Measurements from ENCODE around the gene INIP. TPM values are rescaled to one million over a fixed set of nuclear protein-coding genes. Genes with fewer than 3 reads are reported as not detected.

INIP gene
- total RNA-seq, 1 experiment from 2014 or later: 31.9 TPM

- no peak overlapping the region for H3K4me3 ChIP-seq (ENCODE audit: low read depth, low read length)
- Mint-ChIP-seq H3K27me3 (ENCODE audit: insufficient read depth, unreplicated experiment) (no peaks in the 10 kb centered on the region), H3K27ac (ENCODE audit: unreplicated experiment) (no peak overlapping the region), H3K4me1 (ENCODE audit: low read depth, unreplicated experiment) (peaks cover 6% of the 10 kb centered on the region), H3K36me3 (ENCODE audit: insufficient read depth, unreplicated experiment) (peaks cover 14% of the 10 kb centered on the region), H3K4me3 (ENCODE audit: unreplicated experiment) (no peak overlapping the region), H3K9me3 (ENCODE audit: unreplicated experiment) (no peaks in the 10 kb centered on the region)
- H3K4me1 ChIP-seq: no peaks in the 10 kb centered on the region
- H3K9me3 ChIP-seq: no peaks in the 10 kb centered on the region
- no TSS peak for BruUV-seq (replicated peaks)
- ChIA-PET CTCF (interaction anchor here (0.6 kb wide), 1 partner anchor 144 kb away, joined by 3 read pairs; no protein-coding TSS in a partner anchor), POLR2A (no interaction called here)
- no peaks in the 10 kb centered on the region for H3K27me3 ChIP-seq (replicated peaks; ENCODE audit: control insufficient read depth, insufficient read depth, low read length)
- peak in 1 of 2 experiments; percentile 18 for DNase-seq
- no peaks in the 10 kb centered on the region for H3K36me3 ChIP-seq (ENCODE audit: control insufficient read depth, insufficient read depth, low read length)
- TF ChIP-seq CTCF (IDR thresholded peaks at IDR 0.05; ENCODE audit: insufficient read depth in 1 of 2, low read depth in 1 of 2, low read length in 1 of 2, severe bottlenecking in 1 of 2, unreplicated experiment in 1 of 2): peak; percentile 44 to 71
- intact Hi-C loops (cut with micrococcal nuclease; ENCODE audit: unreplicated experiment): loop anchor here (2.0 kb wide), 1 partner anchor 224 kb away; the partner anchor contains the start of gene KIAA1958
These were observed 6.7 kb downstream of the INIP start for GRCh38 chr9:112711050-112711689.

GRCh38 chr9:112705768-112706427 is 12.0 kb downstream of the INIP start:
- Mint-ChIP-seq H3K27me3 (ENCODE audit: insufficient read depth, unreplicated experiment) (no peaks in the 10 kb centered on the region), H3K36me3 (ENCODE audit: insufficient read depth, unreplicated experiment) (no peaks in the 10 kb centered on the region), H3K4me1 (ENCODE audit: low read depth, unreplicated experiment) (peaks cover 12% of the 10 kb centered on the region), H3K9me3 (ENCODE audit: unreplicated experiment) (no peaks in the 10 kb centered on the region), H3K4me3 (ENCODE audit: unreplicated experiment) (no peak overlapping the region), H3K27ac (ENCODE audit: unreplicated experiment) (no peak overlapping the region)
- H3K4me1 ChIP-seq: no peaks in the 10 kb centered on the region
- POLR2A ChIA-PET: no interaction called here
- H3K9me3 ChIP-seq: no peaks in the 10 kb centered on the region
- DNase-seq: peak in 1 of 2 experiments; percentile 22
- no peaks in the 10 kb centered on the region for H3K36me3 ChIP-seq (ENCODE audit: control insufficient read depth, insufficient read depth, low read length)
- no TSS peak for BruUV-seq (replicated peaks)
- H3K27me3 ChIP-seq (replicated peaks; ENCODE audit: control insufficient read depth, insufficient read depth, low read length): no peaks in the 10 kb centered on the region
- peak; percentile 48 for TF ChIP-seq CTCF (IDR thresholded peaks at IDR 0.05; ENCODE audit: insufficient read depth in 1 of 2, low read depth in 1 of 2, low read length in 1 of 2, severe bottlenecking in 1 of 2, unreplicated experiment in 1 of 2)
- intact Hi-C loops (cut with micrococcal nuclease; ENCODE audit: unreplicated experiment): loop anchor here (10.0 kb wide), 1 partner anchor 261 kb away; no protein-coding TSS in a partner anchor
- H3K4me3 ChIP-seq (ENCODE audit: low read depth, low read length): no peak overlapping the region
- CTCF ChIA-PET: interaction anchor here (0.5 kb wide), 1 partner anchor 13 kb away, joined by 3 read pairs; no protein-coding TSS in a partner anchor

- TF ChIP-seq CTCF (IDR thresholded peaks at IDR 0.05; ENCODE audit: insufficient read depth in 1 of 2, low read depth in 1 of 2, low read length in 1 of 2, severe bottlenecking in 1 of 2, unreplicated experiment in 1 of 2): no peak
- no peak overlapping the region for H3K4me3 ChIP-seq (ENCODE audit: low read depth, low read length)
- no peak for DNase-seq
- no peaks in the 10 kb centered on the region for H3K27me3 Mint-ChIP-seq (ENCODE audit: insufficient read depth, unreplicated experiment)
- no peak overlapping the region for H3K27ac Mint-ChIP-seq (ENCODE audit: unreplicated experiment)
- no peaks in the 10 kb centered on the region for H3K36me3 ChIP-seq (ENCODE audit: control insufficient read depth, insufficient read depth, low read length)
- H3K36me3 Mint-ChIP-seq (ENCODE audit: insufficient read depth, unreplicated experiment): peaks cover 4% of the 10 kb centered on the region
- intact Hi-C loops (cut with micrococcal nuclease; ENCODE audit: unreplicated experiment): loop anchor here (10.0 kb wide), 1 partner anchor 259 kb away; no protein-coding TSS in a partner anchor
- no peaks in the 10 kb centered on the region for H3K9me3 ChIP-seq
- POLR2A ChIA-PET: no interaction called here
- no peaks in the 10 kb centered on the region for H3K4me1 ChIP-seq
- peaks cover 11% of the 10 kb centered on the region for H3K4me1 Mint-ChIP-seq (ENCODE audit: low read depth, unreplicated experiment)
- no peaks in the 10 kb centered on the region for H3K27me3 ChIP-seq (replicated peaks; ENCODE audit: control insufficient read depth, insufficient read depth, low read length)
- H3K4me3 Mint-ChIP-seq (ENCODE audit: unreplicated experiment): no peak overlapping the region
- CTCF ChIA-PET: no interaction called here
- no TSS peak for BruUV-seq (replicated peaks)
- no peaks in the 10 kb centered on the region for H3K9me3 Mint-ChIP-seq (ENCODE audit: unreplicated experiment)
These were observed 14.6 kb downstream of the INIP start for GRCh38 chr9:112703304-112703703.
